8988T (cell line): ENCODE results near the gene CATSPER3.

Source experiments
- DNase-seq: peaks from one replicate; pipeline ENCODE4 v3.0.0; 2011

CATSPER3 gene

DNA sequence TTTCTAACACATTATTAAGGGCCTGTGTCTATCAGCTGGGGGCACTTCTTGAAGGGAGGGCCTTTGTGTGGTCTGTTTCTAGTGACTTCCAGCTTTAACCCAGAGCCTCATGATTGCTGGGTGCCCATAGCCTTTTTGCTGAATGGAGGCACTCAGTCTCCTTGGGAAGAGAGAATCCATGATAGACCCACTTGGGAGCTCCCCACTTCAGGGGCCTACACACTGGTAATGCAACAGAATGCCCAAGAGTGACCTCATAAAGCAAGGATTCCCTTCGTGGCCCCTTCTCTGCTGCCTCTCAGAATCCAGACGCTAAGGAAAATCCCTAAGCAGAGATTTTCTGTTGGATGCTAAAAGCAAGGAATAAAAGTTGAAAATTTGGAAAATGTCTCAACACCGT lies at the start of gene CATSPER3:
CATSPER3 (plus strand) TSS at position 301 of the 400 bp plus-strand sequence; CDS start at position 386, 85 bp downstream.
- DNase-seq: no peak

DNA sequence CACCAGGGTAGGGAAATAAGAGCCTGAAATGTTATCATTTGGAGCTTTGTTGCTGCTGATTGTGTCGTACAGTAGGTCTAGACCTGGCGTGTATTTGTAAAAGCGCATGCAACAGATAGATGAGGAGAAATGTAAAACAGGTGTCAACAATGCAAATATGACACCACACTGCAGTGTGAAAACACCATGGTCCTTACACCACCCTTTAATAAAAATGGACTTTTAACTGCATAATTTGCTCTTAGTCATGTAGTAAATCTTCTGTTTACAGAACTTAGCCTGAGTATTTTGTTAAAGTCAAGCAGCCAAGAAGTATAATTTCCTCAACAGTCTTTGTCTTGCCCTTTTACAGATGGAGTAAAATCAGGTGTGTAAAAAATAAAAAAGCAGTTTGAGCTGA lies 48.8 kb upstream of the CATSPER3 start:
- DNase-seq: no peak

DNA sequence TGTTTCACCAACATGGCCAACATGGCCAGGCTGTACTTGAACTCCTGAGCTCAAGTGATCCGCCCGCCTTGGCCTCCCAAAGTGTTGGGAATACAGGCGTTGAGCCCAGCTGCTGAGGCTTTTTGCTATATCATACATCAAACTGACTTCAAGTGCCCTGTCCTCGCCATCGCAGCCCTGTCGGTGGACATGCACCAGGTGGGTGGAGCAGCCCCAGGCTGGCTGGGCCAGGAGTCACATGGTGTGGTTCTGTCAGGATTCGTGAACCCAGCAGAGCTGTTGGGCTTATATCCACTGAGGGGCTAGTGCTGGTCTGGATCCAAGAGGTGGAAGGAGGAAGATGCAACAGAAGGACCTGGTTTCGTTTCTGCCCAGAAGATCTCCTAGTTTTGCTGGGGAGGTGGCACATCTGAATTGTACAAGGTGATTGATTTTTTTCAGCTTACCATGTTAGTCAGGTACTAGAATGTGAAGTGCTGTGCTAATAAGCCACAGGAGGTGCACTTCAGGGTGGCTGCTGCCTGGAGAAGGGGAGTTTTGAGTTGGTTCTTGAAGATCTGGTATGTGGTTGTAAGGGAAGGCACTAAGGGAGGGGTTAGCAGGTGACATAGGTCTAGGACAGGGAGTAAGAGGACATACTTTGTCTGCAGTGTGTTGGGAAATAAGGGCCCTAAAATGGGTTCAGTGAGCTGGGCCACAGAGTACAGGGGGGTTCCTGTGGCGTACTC lies 46.7 kb upstream of the CATSPER3 start:
- no peak for DNase-seq

DNA sequence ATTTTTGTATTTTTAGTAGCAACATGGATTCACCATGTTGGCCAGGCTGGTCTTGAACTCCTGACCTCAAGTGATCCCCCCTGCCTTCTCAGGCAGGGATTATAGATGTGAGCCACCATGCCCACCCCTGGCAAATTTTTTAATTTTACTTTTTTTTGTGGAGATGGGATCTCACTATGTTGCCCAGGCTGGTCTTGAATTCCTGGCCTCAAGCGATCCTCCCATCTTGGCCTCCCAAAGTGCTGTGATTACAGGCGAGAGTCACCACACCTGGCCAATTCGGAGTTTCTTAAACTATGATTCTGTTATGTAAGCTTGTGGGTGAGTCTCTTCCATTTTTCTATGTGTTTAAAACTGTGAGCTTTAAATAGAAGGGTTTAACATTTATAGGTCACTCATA lies 35.2 kb upstream of the CATSPER3 start:
- no peak for DNase-seq

DNA sequence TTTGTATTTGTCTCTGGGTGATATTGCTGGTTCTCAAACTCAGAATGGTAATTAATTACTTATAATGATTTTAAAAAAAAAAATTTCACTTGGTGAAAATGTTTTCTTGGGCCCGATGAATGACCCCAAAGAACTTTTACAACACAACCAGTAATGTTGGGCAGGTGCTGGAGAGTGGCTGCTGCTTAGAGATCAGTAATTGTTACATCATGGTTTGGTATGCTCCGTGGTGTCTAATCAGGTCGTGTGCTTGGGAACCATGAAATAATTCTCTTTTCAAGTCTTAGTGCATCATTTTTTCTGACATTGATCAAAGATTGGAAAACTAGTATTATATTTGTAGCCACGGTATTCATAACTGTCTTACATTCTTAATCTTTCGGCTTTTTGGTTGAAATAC lies 33.5 kb upstream of the CATSPER3 start:
- no peak for DNase-seq

DNA sequence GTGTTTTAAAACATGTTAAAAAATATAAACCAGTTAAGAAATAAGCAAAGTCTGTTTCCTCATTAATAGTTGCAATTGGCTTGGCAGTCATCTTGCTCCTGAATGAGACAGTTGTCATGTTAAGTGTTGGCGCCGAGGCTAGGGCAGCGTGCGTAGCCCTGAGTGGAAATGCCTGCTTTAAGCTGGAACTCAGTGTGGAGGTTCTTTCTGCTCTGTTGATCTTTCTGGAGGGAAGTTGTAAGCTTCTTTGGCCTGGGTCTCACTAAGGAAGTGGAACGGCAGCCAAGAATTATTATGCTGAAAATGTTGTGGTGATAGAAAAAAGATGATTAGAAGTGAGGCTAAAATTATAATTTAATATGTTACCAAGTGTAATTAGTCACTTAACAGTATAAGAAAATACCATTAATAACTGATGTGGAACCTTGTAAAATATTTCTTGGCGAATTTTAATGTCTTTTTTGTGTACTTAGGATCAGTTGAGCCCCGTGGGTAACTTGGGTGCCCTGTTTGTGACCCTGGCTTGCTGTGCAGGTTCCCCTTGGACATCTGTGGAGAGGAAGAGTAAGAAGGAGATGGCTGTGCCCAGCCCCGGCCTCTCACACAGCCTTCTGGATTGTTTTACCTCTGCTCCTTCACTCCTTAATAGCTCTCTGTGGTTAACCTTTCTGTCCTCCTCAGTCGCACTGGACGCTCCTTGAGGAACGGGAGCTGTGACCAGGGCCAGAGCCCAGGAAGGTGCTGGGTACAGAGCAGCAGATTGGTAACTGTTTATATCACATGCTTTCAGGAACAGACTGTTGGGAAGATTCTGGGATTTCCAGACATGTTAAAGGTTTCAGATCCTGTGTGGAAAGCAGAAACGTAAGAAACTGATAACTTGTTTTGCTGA lies 31.8 kb upstream of the CATSPER3 start:
- no peak for DNase-seq

DNA sequence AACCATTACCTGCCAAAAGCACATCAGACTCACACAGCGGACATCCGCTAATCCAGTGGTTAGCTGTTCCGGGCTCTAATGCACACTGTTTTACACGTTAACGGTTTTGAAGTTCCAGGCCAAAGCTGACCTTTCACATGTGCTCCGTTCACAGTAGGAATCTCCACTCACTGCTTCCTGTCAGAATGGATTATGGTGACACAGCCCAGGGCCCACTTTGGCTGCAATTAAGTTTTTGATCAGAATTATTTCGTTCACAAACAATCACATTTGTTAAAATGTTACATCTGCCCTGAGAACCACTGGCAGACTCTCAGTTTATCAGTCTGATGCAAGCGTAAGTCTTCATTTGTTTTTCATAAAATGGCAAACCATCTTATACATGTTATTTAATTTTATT lies 30.2 kb upstream of the CATSPER3 start:
- DNase-seq: no peak

DNA sequence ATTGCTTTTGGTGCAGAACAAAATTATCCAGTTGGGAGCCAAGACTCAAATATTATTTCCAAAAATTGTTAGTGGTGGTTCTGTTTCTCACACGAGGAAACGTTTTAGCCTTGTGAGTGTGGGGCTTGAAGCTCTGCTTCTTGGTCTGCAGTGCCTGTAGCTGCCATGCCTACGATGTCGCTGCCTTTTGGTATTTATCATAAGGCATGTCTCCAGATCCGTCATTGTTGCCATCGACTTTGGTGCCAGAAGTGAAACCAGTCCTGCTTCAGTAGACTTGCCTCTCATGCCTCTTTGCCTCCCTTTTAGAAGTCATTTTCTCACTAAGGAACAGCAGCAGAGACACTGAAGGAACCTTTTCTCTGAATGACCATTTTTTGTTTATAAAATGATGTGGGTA lies 29.7 kb upstream of the CATSPER3 start:
- DNase-seq: no peak

DNA sequence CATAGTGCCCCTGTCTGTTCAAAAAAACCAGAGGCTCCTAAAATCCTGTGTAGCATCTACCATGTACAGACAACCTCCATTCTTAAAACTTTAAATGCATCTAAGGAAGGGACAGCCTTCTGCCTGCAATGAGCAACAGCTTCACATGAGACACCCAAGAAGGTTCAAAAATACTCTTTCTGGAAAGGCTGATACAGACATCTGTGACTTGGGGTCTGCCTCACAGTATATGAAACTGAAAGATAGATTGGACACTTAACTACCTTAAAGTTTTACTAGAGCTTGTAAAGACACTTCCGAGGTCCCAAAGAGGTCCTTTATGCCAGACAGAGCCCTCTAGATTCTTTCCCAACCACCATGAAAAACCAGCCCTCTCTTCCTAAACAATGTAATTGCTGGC lies 28.2 kb upstream of the CATSPER3 start:
- no peak for DNase-seq

DNA sequence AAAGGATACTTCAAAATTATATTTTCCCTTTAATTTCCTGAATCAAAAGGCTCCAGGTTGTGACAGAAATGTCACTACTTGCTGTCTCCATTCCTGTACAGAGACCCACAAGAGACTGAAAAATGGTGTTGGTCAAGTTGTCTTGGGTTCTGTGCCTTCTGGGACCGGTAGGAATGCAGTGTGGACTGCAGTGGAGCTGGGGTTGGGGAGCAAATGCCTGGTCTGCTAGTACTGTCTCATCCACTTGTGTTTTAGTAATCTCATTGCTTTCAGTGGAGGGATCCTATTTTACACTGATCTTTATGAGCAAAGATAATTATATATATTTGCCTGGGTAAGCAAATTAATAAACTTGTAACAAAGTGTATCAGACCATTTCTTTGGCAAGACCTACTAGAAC lies 24.2 kb upstream of the CATSPER3 start:
- no peak for DNase-seq

DNA sequence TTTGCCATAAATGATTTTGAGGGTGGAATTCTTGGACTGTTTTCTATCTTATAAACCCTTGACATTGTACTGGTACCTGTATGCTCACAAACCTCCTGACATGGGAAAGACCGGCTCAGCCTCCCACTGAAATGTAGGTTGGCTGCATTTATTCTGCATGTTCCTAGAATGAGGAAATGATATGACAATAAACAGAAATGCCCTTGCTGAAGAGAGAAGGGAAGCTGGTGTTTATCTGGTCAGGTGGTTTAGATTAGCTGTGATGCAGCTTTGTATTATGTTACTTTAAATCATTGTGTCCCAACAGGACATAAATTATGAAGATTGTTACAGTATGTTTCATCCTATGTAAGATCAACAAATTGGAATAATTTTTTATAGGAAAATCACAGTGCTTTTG lies 23.1 kb upstream of the CATSPER3 start:
- DNase-seq: no peak

DNA sequence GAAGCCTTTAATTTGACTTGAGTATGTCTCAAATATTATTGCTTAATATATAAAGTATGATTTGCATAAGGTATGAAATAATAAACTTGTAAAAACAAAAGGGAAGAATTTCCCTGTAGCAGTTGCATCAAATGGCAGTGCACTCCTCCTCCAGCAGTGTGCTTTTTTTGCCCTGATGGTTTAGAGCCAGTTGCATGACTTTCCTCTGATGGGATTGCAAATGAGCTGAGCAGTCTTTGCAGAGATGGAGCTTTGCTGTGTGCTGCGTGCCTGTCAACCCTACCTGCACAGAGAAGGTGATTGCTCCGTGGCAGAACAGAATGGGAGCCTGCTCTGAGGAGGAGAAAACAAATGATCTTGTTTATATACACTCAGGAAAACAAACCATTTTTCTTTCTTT lies 22.7 kb upstream of the CATSPER3 start:
- no peak for DNase-seq

DNA sequence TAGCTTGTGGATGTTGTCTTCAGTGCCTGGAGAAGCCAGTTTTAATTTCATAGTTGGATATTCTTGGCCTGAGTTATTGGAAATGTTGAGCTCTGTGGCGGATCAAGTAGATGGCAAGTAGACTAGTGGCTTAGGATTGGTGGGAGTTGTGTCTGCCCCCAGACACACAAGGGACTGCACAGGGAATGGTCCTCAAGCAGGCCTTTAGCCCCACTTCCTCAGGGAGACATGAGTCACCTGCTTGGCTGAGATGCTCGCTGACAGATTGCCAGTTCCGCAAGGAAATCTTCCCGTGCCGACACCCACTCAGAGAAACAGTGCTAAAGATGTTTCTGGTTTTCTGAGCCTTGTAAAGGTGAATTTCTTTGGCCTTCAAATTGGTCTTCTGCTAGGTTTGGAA lies 18.8 kb upstream of the CATSPER3 start:
- DNase-seq: no peak

DNA sequence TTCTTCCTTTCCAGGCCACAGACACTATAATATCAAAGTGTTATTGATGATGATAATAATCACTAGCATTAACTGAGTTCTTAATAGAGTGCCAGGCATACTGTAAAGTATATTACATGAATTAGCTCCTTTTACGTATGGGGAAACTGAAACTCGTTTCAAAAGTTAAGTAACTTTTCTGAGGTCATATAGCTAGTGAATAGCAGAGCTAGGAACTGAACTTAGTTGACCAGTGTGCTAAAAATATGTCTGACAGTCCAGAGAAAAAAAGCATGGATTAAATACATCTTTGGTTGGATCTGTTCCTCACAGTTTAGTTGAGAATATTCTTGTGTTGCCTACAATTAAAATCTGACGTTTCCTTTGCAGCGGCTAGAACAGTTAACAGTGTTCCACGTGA lies 18.4 kb upstream of the CATSPER3 start:
- no peak for DNase-seq

DNA sequence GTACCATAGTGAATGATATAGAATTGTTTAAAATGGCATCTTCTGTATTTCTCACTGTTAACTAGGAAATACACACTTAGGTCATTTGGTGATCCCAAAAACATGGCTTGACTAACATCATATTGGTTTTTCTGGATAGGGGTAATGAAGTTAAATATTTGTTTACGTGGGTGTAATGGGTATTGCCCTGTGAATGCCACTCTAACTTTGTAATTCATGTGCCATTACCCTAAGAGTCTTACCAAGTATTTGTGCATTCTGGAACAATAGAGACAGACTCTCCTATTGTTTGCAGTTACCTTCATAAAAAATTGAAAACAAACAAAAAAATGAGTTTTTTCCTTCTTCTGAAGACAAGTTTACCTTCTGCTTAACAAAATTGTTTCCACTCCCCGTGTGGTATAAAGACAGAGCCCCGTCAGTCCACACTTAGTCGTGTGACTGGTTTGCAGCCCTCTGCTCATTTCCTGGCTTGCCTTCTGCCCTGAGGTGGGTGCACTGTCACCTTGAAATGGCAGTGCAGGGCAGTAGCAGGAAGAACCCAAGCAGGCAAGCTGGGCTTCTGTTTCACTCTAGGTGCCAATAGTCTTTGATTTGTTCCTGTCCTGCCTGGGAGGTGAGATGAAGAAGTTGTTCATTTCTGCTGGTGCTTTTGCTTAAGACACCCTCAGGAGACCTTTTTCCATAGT lies 9.6 kb upstream of the CATSPER3 start:
- no peak for DNase-seq

DNA sequence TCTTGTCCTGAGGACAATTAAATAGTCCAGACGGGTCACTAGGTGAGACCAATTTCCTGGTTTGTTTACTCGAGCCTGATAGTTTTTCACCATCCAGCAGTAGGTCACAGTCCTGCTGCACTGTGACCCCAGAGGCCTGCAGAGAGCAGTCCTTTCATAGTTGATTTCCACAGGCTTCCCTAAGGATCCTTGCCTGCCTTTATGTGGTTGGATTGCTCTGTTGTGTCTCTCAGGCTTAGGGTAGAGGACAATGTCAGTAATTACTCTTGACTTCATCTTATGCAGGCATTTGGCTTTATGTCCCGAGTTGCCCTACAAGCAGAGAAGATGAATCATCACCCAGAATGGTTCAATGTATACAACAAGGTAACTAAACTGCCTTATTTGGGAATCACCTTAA lies 9.0 kb upstream of the CATSPER3 start:
- no peak for DNase-seq

DNA sequence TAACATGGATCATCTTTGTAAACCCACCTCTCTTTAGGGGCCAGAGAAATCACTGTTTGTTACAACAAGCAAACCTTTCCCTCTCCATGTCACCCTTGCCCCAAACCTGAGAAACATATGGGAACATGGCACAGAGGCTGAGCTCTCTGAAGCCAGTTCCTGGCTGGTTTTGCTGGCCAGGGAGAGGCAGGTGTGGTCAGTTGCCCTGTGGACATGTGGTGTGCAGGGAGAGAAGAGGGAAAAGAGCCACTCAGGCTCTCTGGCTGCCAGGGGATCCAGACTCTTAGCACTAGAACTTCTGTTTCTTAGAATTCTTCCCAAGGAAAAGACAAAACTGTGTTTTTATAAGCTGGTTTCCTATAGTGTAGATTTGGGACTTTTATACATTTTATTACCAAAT lies 4.6 kb upstream of the CATSPER3 start:
- no peak for DNase-seq

DNA sequence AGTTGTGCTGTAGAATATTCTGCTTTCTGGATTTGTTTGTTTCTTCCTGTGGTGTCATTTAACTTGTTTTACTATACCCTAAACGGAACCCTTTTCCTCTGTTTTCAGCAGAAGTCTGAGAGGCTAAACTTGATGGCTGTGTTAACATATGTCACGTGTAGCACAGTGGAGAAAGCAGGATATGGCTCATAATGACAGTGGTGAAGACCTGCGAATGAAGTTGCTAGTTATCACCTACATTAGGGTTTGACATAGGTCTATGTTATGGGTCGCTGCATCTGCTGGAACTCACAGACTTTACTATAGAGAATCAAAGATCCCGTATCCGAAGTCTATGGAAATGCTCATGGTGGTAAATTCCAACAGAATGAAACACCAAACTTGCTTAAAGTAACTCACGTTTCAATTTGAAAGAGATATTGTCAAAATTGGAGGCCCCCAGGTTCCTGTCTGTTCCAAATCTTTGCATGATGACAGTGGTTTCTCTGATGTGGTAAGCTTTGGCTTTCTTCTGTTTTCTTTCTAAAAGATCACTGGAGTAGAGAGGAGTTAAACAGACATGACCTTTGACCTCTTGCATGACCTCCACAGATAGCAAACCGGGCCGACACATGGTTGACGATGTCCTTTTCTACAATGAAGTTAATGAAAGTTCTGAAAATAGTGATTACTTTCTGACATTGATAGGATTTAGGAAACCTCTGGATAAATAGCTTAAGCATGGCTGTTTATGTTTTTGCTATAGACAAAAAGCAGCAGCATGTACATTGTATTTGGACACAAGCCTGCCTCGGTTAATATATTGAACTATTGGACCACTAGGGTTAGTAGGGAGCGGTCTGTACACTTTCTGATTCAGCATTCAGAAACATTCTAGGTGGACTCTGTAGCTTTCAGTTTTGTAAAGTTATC lies 3.1 kb upstream of the CATSPER3 start:
- DNase-seq: no peak

DNA sequence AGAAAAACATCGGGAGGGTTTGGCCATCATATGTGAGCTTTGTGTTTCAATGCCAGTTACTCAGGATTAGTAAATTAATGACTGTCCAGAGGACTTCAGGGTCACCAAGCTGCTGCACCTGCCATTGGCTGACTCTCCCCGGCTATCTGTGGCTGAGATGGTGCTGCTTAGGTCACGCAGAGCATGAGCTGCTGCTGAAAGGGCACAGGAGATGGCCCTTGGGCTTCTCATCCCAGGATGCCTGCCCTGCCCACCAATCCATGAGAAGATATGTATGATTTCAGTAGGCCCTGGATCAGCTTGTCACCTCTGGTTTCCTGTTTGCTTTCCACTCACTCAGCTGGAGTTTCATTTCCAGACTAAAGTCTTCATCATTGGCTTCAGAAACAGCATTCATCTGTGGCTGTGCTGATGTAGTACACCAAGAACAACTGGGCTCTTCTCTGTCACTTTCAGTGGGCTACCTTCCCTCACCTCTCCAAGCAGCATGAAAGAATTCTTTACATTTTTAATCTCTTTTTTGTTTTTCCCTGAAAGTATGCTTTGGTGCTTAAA lies 2.4 kb upstream of the CATSPER3 start:
- DNase-seq: no peak

DNA sequence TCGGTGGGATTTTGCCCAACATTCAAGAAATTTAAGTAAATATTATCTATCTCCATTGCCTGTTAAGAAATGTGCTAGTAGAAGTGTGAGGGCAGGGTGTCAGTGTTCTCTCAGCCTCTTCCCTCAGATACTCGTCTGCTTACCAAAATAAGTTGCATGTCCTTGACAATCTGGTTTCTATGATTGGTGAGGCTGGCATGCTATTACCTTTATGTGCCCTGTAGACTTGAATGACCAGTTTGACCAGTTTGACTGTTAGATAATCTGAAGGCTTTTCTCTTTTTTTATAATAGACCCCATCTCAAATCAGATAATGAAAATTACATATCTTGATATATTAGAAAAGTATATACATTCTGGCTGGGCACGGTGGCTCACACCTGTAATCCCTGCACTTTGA lies 348 bp downstream of the CATSPER3 start:
- DNase-seq: no peak

DNA sequence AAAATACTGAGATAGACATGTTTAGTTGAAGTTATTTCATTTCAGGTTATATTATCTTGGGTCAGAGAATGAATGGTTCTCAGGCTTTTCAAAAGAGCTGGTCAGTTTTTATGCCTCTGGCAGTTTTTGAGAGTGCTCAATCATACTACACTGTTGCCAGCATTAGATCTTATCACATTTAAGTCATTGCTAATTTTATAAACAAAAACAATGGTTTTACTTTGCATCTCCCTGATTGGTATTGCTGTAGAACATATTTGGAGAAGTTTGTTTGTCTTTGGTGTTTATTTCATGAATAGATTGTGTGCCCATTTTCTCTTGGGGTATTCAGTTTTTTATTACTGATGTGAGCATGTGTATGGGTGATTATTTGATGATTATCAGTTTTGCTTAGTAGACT lies 1.5 kb downstream of the CATSPER3 start:
- no peak for DNase-seq

DNA sequence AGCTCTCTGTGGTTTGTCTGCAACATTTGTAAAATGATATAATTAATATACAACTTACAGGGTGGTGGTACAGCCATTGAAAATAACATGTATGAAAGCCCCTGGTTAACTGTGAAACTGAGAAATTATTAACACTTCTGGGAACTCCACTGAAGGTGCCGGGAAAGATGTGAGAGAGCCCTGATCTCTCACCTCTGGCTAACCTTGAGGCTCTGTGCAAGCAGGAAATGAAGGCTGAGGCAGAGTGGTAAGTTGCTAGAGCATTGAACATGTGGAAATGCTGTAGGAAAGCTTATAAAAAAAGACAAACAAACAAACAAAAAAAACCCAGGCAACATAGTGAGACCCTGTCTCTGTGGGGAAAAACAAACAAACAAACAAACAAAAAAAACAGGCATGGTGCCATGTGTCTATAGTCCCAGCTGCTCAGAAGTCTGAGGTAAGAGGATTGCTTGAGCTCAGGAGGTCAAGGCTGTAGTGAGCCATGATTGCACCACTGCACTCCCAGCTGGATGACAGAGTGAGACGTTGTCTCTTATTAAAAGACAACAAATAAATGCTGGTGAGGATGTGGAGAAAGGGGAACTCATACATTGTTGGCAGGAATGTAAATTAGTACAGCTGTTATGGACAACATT lies 7.5 kb downstream of the CATSPER3 start:
- DNase-seq: no peak
